GM19328 (cell line): ENCODE results near the gene AKAP1.

Source experiments
- ATAC-seq: cut with Tn5 transposase; IDR thresholded peaks from one replicate; pipeline ENCODE4 v1.9.1; 2021; ENCODE audit warnings: mild to moderate bottlenecking, moderate library complexity; ENCODE audit not compliant: unreplicated experiment

Gene AKAP1

DNA sequence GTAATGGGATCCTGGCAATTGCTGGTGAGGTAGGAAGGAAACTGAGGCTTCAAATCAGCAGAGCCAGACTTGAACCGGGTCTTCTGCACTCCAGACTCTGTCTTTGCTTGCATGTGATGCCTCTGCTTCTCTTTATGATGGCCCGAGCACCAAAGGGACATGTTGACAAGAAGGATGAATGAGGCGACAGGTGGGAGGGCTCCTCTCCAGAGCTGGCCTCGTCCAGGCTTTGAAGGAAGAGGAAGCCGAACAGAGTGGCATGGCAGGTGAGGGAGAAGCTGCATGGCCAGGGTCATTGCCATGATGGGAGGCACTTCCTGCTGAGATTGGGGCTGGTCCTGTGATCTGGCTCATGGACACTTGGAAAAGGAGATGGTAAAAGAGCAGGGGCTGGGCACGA lies 40.8 kb downstream of the AKAP1 start:
- ATAC-seq, result no peak

DNA sequence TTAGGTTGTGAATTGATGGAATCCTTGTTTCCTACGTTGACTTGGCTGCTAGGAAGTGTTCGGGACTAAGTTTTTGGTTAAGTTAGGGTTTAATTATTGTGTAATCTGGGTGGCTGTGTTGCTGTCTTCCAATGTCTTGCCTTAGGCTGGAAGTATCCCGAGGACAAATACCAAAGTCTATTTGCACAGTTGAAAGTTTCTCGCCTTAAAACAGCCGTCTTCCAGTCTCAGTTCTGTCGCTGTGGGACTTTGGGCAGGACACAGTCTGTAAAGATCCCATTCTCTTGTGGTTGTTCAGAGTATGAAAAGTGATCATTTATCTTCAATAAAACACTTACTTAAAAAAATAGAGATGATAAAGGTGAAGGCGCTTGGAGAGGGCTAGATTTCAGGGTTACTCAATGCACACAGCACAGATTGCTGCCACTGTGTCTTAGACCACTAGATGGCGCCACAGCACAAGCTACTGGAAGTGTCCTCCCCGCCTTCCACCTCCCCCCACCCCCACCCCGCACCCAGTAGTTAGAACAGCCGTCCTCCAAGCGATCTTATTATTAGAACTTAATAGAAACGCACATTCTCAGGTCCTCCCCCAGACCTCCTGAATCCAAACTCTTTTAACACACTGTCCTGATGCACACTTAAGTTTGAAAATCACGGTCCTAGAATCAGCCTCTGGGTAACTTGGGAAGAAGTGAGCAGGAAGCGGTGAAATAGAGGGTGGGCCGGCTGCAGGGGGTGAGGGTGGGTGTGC lies 45.8 kb downstream of the AKAP1 start:
- no peak for ATAC-seq

DNA sequence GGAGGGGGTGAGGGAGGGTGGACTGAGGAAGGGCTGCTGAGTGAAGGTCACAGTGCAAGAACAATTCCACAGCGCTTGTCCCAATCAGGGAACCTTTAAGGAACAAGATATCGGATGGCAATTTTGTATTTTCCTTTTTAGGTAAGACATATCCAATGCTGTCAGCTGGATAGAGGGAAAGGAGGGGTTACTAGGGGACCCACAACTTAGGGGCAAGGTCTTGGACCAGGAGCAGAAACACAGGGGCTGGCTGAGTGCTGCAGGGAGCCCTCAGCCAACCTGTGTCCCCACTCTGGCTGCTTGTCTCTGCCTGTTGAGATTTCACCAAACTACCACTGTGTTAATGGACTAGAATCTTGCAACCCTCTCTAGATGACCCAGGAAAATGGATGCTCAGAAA lies 47.6 kb downstream of the AKAP1 start:
- no peak for ATAC-seq

DNA sequence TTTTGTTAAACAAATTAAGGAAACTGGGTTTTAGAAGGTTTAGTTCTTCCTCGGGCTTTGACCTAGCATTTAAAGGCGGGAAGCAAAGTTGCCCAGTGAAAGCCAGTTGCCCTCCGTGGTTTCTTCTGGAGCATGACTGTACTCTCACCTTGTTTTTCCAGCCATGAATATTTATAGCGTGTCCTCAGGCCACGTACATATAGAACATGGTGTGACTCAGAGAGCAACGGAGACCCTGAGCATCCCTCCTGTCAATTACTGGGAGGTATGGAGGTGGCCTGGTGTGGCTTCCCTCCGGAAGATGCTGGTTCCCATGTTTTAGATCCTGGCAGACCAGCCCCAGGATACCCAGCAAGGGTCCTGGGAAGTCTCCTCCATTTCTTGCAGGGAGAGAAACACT lies 48.4 kb downstream of the AKAP1 start:
- ATAC-seq, result no peak

DNA sequence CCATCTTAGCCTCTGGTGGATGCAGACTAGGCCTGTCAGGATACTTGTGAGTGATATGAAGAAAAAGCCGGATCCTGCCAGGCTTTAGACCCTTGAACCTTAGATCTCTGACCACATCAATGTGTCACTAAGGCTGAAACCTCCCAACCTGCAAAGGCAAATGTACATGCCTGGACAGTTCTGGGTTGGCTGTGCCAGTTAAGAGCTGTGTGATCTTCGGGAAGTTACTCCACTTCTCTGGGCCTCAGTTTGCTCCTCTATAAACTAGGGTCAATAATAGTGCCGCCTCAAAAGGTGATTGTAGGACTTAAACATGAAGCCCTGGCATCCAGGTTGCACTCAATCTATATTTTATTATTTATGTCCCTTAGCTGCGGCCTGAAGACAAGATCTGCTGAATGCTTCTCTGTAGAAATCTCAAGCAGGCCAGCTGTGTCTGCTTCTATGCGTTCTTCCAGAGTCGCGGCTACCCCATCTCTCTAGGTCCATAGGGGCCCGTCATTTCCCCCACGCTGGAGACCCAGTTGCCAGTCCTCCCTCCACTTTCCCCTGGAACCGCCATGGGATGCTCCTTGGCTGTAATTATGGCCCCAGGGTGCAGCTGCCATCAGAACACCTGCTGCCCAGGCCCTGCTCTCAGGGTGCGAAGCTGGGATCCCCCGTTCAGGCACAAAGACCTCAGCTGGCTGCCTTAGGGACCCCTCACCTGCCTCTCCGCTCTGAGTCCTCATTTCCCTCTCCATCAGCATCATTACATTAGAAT lies 50.2 kb downstream of the AKAP1 start:
- no peak for ATAC-seq

DNA sequence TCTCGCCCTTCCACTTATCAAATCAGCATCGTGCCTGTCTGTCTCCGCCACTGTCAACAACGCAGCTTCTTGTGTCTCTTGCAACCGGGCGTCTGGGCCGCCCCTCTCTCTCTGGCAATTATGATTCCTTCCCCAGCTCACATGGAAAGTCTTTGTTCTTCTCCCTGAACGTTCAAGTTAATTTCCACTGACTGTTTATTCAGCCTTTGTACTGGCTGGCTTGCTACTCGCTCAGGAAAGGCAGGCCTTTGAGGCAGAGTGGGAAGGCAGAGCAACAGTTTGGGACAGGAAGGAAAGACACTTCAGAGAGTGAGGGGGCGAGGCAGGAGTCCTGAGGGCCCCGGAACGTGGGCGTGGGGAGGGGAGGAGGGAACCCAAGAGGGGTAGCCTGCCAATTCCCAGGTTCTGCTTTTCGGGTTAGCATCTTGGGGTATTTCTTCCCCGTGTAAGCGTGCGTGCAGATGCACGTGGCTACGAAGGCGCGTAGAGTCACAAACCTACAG lies 50.8 kb downstream of the AKAP1 start:
- no peak for ATAC-seq

DNA sequence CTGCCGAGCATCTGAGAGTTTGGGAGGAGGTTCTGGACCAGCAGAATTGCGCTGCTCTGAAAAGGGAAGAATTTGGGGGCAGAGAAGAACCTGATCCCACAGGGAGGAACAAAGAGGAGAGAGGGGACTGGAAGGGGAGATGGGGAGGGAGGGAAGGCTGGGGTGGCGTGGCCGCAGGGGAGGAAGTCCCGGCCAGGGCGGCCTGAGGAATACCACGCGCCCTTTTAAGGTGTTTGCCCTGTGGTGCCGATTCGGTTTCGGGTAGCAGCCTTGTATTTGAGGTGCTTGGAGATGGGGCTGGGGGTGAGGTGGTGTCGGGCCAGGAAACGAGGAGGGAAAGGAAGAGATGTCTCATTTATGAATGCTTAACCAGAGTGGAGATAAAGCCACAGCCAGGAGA lies 51.3 kb downstream of the AKAP1 start:
- ATAC-seq, result no peak

DNA sequence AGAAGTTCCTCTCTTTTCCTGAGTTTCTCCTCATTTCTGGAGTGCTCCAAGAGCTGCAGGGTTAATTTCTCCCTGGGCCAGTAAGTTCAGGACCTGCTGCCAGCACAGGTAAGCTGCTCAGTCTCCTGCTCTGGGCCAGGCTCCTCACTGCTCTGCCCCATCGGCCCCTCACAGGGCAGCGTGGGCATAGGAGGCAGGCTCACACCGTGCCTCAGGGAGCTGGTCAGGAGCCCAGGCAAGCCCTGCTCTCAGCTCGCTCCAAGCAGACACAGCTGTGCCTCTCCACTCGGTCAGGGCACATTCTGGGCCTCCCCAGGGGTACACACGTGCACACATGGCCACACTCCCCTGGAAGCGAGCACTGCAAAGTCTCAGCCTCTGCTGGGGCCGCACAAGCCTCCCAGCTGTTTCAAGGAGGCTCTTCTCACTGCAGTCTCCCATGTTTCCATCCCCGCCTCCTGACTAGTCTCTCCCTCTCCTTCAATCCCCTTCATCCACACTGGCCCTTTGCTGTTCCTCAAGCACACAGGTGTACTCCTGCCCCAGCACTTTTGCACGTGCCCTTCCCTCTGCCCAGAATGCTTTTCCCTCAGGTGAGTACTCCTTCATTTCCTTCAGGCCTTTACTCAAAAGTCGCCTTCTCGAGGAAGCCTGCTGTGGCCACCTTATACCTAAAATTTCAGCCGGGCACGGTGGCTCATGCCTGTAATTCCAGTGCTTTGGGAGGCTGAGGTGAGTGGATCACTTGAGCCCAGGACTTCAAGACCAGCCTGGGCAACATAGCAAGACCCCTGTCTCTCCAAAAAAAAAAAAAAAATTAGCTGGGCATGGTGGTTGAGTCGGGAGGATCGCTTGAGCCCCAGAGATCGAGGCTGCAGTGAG lies 53.2 kb downstream of the AKAP1 start:
- ATAC-seq, result no peak

DNA sequence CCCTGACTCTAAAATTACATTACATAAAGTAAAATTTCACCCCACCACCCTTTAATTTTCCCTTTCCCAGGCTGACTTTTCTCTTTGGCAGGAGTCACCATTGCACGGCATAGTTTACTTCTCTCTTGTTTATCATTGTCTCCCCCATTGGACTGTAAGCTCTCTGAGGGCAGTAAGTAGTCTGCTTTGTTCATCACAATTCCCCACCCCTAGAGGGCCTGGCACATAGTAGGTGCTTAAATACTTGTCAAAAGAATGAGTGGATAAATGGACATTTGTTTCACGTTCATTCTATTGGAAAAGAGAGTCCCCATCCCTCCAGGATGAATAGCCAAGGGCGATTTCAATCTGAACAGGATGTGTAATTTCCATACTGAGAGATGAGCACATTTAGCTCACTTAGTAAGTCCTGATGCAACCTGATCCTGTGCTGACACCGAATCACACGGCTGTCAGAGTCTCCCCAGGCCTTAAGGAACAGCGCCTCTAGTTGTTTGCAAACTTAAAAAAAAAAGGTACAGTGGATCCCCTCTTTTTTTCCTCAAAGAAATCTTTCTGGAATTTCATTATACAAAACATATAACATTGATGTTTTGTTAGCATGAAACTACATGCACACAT lies 54.0 kb downstream of the AKAP1 start:
- no peak for ATAC-seq

DNA sequence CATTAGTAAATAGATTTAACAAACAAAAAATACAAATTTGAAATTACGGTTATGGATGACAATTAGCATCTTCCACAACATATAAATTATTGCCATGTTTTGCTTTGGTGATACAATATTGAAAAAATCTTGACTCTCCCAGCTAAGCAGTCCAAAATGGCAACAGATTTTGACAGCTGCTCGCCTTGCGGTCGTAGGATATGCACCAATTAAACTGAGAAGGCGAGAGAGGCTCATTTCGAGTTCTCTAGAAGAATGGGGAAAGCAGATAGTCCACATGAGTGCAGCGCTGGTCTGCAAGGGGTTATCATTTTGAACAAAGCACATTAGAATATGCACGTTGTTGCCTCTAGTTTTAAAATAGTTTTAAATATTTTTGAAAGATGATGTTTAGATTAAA lies 55.3 kb downstream of the AKAP1 start:
- ATAC-seq, result no peak

DNA sequence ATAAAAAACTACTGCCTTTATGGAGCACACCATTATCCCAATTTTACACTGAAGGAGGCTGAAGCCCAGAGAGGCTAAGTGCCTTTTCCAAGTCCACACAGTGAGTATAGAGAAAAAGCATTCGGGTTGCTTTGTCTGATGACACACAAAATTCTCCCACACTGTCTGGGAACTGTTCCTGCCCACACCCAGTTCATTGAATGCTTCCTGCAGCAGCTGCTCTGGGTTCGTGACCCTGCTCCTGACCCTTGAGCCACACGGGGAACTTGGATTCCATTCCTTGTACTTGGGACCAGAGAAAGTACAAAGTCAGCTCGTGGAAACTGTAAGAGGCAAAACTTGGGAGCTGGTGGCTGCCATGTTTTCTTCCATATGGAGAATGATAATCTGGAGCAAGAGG lies 57.9 kb downstream of the AKAP1 start:
- no peak for ATAC-seq

DNA sequence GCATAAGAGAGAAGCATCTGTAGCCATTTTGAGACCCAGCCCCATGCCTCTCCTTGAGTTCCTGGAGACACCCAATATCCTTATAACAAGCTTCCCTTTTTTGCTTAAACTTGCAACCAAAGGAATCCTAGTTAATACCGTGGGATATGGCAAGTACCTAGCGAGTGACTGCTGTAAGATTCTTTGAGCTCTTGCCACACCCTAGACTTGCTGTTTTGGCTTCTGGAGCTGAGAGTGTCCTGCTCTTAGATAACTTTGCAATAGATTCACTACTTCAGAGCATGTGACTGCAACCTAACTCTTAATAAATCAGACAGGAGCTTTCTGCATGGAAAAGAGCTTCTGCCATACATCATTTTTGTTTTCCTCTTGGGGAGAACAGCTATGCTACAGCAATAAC lies 58.3 kb downstream of the AKAP1 start:
- ATAC-seq, result no peak

DNA sequence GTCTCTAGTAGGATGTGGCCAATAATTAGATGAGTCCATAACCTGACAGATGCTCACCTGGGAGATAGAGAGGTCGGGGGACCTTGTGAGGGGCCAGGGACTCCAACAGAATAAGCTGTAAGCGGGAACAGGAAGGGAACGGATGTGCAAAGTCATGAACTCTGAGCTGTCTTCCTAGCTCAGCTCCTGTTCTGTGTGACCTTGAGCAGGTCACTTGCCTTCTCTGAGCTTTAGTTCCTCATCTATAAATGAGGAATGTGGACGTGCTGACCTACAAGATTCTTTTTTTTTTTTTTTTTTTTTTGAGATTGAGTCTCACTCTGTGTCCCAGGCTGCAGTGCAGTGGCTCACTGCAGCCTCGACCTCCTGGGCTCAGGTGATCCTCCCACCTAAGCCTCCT lies 58.9 kb downstream of the AKAP1 start:
- ATAC-seq, result no peak

DNA sequence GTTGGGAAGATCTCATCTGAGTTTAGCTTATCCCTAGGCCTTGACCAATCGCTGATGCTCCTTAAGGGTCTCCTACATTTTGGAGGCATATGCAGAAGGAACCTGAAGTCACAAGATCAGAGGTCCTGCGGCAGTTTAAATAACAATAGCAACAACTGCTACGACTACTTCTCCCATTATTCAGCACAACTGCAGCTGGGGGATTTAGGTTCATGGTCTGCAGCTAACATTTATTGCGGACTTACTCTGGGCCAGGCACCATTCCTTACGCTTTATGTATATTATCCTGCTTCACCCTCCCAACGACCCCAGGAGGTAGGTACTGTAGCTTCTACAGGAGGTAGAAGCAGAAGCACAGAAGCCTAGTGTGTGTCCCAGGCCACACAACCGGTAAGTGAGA lies 59.5 kb downstream of the AKAP1 start:
- no peak for ATAC-seq

DNA sequence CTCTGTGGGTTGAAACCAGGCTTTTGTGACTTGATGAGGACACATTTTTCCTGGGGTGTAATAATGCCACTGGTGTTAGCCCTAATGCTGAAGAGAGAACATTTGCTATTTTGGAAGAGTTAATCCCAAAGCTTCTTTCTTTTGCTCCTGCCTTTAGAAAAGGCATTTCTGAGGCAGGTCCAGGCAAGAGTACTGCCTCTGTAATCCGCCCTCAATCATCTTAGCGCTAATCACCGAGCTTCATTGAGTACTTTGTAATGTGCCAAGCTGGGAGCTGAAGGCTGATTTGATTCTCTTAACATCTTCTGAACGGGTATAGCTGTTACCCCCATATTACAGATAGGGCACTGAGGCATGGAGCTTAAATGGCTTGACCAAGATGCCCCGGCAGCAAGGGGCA lies 60.3 kb downstream of the AKAP1 start:
- no peak for ATAC-seq

DNA sequence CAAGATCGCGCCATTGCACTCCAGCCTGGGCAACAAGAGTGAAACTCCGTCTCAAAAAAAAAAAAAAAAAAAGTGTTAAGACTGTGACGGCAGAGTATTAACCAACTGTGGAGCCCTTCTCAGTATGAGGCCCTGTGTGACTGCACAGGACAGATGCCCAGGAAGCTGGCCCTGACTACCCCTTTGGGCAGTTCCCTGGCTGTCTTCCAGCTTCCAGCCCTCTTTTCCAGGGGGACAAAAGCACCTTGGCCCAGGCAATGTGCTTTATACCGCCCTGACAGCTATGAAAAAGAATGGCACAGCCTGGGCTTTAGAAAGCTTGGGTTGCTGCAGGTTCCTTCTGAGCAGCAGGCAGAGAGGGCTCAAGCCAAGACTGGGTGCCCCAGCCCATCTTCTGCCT lies 61.2 kb downstream of the AKAP1 start:
- no peak for ATAC-seq

DNA sequence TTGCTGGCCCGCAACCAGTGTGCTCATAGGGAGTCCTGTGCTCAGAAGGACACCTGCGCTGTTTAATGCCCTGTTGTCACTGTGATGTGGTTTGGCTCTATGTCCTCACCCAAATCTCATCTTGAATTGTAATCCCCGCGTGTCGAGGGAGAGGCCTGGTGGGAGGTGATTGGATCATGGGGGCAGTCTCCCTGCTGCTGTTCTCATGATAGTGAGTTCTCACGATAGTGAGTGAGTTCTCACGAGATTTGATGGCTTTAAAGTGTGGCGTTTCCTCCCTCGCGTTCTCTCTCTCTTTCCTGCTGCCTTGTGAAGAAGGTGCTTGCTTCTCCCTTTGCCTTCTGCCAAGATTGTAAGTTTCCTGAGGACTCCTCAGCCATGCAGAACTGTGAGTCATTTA lies 66.8 kb downstream of the AKAP1 start:
- ATAC-seq, result no peak

DNA sequence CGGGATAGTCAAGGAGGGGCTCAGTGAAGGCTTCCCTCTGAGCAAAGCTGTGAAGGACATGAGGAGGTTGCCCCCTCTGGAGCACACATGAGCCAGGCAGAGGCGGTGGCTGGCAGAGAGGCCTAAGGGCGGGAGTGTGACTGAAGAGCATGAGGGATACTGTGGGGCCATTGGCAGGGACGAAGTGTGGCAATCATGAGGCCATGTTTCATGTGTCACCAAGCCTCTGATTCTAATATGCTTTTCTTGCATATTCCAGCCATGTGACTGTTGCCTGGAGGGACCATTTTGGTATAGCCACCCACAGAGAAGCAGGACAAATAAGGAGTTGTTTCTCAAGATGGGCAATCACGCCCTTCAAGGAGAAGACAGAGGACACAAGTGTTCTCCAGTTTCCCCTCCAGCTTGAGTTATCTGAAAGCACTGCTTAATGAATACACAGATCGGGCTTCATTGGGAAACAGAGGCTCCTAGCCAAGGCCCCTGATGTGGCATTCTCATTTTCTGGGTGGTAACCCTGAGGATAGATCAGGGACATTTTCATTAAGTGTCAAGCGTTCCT lies 68.0 kb downstream of the AKAP1 start:
- ATAC-seq, result no peak

DNA sequence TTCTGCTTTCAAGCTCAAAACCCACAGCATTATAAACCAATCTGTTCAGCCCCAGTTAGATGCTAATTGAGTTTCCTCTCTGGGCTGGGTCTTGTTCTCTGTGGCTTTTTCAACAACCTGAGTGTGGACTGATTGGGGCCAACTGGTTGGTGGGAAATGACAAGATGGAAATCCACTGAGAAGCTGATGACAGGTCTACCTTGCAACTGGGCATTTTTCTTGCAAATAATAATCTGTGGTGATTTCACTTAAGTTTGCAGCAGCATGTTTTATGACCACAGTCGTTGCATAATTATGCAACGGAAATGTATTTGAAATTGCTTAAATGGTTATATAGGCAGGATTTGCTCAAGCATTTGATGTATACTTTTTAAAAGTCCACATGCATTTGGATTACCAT lies 69.9 kb downstream of the AKAP1 start:
- ATAC-seq, result no peak

DNA sequence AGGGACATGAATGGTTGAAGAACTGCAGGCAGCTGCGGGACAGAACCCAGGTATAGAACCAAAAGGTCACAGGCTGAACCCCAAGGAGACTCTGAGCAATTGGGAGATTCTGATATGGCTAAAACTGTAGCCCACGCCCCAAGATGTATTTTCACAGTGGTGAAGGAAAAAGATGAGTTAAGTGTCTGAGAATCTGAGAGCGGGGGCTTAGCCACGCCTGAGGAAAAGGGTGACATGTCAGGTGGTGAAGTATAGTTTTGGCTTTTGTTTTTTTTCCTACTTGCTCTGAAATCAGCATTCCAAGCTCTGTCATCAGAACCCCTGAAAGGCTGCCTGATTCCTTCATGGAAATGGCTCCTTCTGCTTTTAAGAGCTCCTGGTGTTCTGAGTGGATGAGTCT lies 73.3 kb downstream of the AKAP1 start:
- ATAC-seq, result no peak

DNA sequence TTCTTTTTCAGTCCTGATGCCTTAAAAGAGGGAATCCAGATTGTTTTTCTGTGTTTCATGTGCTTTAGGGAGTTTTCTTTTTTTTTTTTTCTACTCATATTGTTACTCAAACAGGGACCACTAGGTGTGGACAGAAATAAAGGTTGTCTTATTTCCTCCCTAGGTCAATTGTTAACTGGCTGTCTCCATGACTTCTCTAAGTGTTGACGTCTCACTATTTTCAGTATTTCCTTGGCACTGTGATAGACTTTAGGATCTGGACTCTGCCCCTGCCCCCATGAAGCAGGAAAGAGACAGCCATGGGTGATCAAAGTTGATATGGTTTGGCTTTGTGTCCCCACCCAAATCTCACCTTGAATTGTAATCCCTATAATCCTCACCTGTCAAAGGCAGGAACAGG lies 73.7 kb downstream of the AKAP1 start:
- no peak for ATAC-seq
